GM12801 (cell line): ENCODE measurements around the gene EVC.

Experiments
- TF ChIP-seq, protein P1 (sequence below): IDR thresholded peaks from one replicate; pipeline ENCODE4 v1.5.1; 2011; ENCODE audit warnings: control low read depth; ENCODE audit not compliant: insufficient read length; ENCODE audit errors: extremely low read depth

Gene EVC

DNA sequence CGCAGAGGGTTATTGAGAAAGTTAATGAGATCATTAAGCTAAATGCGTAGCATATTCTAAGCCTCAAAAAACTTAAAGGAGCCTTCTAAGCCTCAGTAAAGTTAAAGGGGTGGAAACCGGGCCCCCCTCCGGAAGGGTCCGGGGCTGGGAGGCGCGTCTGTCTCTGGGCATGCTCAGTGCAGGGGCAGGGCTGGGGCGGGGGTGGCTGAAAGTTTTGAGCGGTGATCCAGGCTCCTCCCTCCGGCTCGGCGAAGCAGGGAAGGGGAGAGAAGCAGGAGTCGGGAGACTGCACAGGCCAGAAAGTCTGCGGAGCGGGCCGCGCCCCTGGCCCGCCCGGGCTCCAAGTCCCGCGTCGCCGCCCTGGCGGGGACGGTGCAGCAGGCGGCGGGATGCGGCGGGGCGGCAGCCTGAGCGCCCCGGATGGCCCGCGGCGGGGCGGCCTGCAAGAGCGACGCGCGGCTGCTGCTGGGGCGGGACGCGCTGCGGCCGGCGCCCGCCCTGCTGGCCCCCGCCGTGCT, at the start of gene EVC:
TSS of gene EVC (plus strand) at position 241 of the 518 bp plus-strand sequence. CDS start at position 421, 180 bp downstream.
- TF ChIP-seq, protein P1, sequence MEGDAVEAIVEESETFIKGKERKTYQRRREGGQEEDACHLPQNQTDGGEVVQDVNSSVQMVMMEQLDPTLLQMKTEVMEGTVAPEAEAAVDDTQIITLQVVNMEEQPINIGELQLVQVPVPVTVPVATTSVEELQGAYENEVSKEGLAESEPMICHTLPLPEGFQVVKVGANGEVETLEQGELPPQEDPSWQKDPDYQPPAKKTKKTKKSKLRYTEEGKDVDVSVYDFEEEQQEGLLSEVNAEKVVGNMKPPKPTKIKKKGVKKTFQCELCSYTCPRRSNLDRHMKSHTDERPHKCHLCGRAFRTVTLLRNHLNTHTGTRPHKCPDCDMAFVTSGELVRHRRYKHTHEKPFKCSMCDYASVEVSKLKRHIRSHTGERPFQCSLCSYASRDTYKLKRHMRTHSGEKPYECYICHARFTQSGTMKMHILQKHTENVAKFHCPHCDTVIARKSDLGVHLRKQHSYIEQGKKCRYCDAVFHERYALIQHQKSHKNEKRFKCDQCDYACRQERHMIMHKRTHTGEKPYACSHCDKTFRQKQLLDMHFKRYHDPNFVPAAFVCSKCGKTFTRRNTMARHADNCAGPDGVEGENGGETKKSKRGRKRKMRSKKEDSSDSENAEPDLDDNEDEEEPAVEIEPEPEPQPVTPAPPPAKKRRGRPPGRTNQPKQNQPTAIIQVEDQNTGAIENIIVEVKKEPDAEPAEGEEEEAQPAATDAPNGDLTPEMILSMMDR = no peak

DNA sequence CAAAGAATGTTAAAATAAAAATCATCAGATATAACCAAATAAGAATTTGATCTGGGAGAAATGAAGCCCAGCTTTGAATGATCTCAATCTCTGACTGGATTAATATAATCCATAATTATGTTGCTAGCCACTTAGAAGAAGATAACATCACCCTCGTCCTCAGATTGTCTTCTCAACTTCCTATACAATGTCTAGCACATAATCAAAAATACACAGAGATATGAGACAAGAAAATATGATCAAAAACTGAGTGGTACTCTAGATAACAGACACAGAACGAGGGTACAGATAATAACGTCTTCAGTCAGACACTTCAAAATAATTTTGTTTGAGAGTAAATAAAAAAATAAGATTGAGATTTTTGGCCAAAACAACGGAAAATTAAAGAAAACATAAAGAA, 49.8 kb upstream of the EVC start:
- TF ChIP-seq, protein P1 = no peak

DNA sequence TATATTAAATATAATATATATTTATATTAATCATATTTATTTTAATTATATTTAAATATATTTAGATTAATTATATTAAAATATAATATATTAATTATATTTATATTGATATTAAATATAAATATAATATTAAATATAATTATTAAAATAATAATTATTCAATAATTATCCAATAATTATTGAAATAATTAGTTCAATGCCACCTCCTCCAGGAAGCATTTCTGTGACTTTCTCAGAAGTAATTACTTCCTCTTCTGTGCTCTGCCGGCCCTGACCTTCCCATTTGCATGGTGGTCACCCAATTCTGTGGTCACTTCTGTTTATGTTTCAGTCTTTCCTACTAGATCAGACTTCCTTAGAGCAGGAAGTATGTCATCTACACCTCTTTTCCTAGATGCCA, 48.4 kb upstream of the EVC start:
- TF ChIP-seq, protein P1 = no peak

DNA sequence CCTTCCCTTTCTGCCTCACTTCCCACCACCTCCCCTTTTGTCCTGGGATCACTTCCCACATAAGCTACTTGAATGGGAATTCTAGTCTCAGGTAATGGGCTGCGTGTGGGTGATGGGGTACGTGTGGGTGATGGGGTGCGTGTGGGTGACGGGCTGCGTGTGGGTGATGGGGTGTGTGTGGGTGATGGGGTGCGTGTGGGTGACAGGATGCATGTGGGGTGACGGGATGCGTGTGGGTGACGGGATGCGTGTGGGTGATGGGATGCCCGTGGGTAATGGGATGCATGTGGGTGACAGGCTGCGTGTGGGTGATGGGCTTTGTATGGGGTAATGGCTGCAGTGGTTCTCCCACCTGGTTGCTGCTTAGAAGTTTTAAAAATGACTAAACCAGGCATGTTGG, 46.2 kb upstream of the EVC start:
- TF ChIP-seq, protein P1 = no peak

DNA sequence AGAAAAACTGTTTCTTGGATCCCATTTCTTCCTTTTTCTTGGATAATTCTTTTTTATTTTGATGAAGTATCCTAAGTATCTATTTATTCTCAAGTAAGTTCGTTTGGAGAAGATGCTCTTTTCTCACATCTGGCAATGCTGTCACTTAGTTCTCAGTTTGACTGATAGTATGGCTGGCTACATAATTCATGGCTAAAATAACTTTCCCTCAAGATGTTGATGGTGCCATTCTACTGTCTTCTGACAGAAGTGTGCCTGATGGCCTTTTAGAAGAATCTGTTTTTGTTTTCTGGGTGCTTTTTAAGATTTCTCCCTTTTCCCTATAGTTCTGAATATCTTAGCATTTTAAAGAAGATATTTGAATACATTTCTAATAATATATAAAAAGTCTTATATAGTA, 44.3 kb upstream of the EVC start:
- TF ChIP-seq, protein P1 = no peak

DNA sequence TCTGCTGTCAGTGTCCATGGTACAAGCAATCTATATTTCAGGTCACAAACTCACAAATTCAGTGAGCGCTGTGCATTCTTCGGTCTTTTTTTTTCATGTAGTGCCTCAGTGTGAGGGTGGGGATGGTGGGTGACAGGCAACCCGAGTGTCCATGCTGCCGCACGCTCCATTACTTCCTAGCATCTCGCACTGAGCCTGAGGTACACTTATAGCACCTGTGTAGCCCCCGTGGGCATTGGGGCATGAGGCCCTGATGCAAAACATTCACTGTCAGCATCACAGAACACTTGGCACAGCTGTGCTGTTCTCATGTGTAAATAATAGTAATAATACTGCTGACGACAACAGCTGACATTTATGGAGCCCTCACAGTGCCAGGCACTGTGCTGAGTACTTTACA, 34.2 kb upstream of the EVC start:
- TF ChIP-seq, protein P1 = no peak

DNA sequence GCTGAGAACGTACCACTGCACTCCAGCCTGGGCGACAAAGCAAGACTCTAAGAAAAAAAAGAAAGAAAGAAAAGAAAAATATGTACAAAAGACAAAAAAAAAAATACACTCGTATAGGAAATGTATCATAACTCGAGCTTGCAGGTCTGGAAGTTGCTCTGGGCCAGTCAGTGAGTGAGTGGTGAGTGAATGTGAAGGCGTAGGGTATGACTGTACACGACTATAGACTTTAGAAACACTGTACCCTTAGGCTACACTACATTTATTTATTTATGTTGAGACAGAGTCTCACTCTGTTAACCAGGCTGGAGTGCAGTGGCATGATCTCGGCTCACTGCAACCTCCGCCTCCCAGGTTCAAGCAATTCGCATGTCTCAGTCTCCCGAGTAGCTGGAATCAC, 32.0 kb upstream of the EVC start:
- TF ChIP-seq, protein P1 = no peak
